IMR-90 (cell line): ENCODE data around the gene CSF2RB. TPM values are rescaled to one million over a fixed set of nuclear protein-coding genes. Genes with fewer than 3 reads are reported as not detected.

Experiments
- ATAC-seq: fragments of 200-7000 bp; cut with Tn5 transposase; 2 replicates; pipeline ENCODE4 v1.9.1; 2020; ENCODE audit warnings: low read depth, mild to moderate bottlenecking, moderate library complexity
- BruUV-seq: library from RNA; stranded (reverse); fragments of 400-500 nt; replicated peaks from 2 replicates; lab custom pipeline; 2021; lab: Mats Ljungman, UMichigan
- CTCF ChIA-PET: fragments of 300-600 bp; formaldehyde crosslinking; extraction: SDS; loops from one replicate; lab custom pipeline; 2021; ENCODE audit warnings: antibody characterized with exemption; lab: Yijun Ruan, JAX
- POLR2A ChIA-PET: fragments of 300-600 bp; sonication (Branson Sonifier 250); formaldehyde crosslinking; loops from one replicate; lab custom pipeline; 2022; ENCODE audit warnings: antibody characterized with exemption; ENCODE audit not compliant: unreplicated experiment; lab: Charles Lee
- DNase-seq: peaks from one replicate; pipeline ENCODE4 v3.0.0; 2013
- H2AFZ ChIP-seq: replicated peaks from 2 replicates; pipeline ENCODE3; 2013; ENCODE audit warnings: low read length, mild to moderate bottlenecking; ENCODE audit not compliant: poor library complexity
- H2AK5ac ChIP-seq: 2 replicates; pipeline ENCODE4 v1.6.1; 2013; ENCODE audit warnings: low read depth, low read length, inconsistent platforms
- H2AK9ac ChIP-seq: replicated peaks from 2 replicates; pipeline ENCODE3; 2013; ENCODE audit warnings: mild to moderate bottlenecking, low read depth, low read length, moderate library complexity; ENCODE audit not compliant: poor library complexity
- H2BK120ac ChIP-seq: 2 replicates; pipeline ENCODE4 v1.6.1; 2013; ENCODE audit warnings: low read depth, low read length, inconsistent platforms
- H2BK15ac ChIP-seq: 3 replicates; pipeline ENCODE4 v1.6.1; 2013; ENCODE audit warnings: low read depth, low read length, inconsistent platforms
- H2BK20ac ChIP-seq: 2 replicates; pipeline ENCODE4 v1.6.1; 2013; ENCODE audit warnings: low read depth, mild to moderate bottlenecking, inconsistent platforms, low read length, moderate library complexity
- H2BK5ac ChIP-seq: 2 replicates; pipeline ENCODE4 v1.6.1; 2013; ENCODE audit warnings: mild to moderate bottlenecking, low read depth, low read length, inconsistent platforms; ENCODE audit not compliant: poor library complexity, severe bottlenecking
- H3K14ac ChIP-seq: replicated peaks from 2 replicates; pipeline ENCODE4 v1.6.1; 2013; ENCODE audit warnings: low read depth, low read length, inconsistent platforms
- H3K18ac ChIP-seq: 2 replicates; pipeline ENCODE4 v1.6.1; 2013; ENCODE audit warnings: low read depth, low read length, control low read depth
- H3K23ac ChIP-seq: 2 replicates; pipeline ENCODE4 v1.6.1; 2013; ENCODE audit warnings: low read depth, low read length, inconsistent platforms
- H3K27ac ChIP-seq: 2 replicates; pipeline ENCODE4 v1.5.1; 2013; ENCODE audit warnings: mild to moderate bottlenecking, control low read depth, low read length; ENCODE audit not compliant: insufficient read depth
- H3K27me3 ChIP-seq: 2 replicates; pipeline ENCODE4 v1.6.1; 2013; ENCODE audit warnings: low read length; ENCODE audit not compliant: control insufficient read depth, insufficient read depth
- H3K36me3 ChIP-seq: 2 replicates; pipeline ENCODE4 v1.6.1; 2013; ENCODE audit warnings: low read length, mixed read lengths; ENCODE audit not compliant: control insufficient read depth, insufficient read depth
- H3K4ac ChIP-seq: 2 replicates; pipeline ENCODE4 v1.6.1; 2013; ENCODE audit warnings: low read depth, low read length, inconsistent platforms
- H3K4me1 ChIP-seq: 2 replicates; pipeline ENCODE4 v1.6.1; 2013; ENCODE audit warnings: low read length, mixed read lengths; ENCODE audit not compliant: control insufficient read depth, insufficient read depth
- H3K4me2 ChIP-seq: 2 replicates; pipeline ENCODE4 v1.6.1; 2013; ENCODE audit warnings: low read depth, mild to moderate bottlenecking, control low read depth, low read length, moderate library complexity
- H3K4me3 ChIP-seq: 2 replicates; pipeline ENCODE4 v1.5.1; 2013; ENCODE audit warnings: low read depth, mild to moderate bottlenecking, control low read depth, low read length, moderate library complexity; ENCODE audit not compliant: insufficient read depth
- H3K56ac ChIP-seq: 2 replicates; pipeline ENCODE4 v1.6.1; 2013; ENCODE audit warnings: low read length, inconsistent platforms; ENCODE audit not compliant: insufficient read depth; ENCODE audit errors: extremely low read depth
- H3K79me1 ChIP-seq, 2 experiments: 2 replicates each; pipeline ENCODE4 v1.6.1; 2013; ENCODE audit warnings: low read length in 2 of 2, inconsistent platforms in 1 of 2, low read depth in 1 of 2
- H3K9ac ChIP-seq: 2 replicates; pipeline ENCODE4 v1.6.1; 2013; ENCODE audit warnings: low read depth, low read length, control low read depth
- H3K9me1 ChIP-seq: 2 replicates; pipeline ENCODE4 v1.6.1; 2013; ENCODE audit warnings: low read length, inconsistent platforms; ENCODE audit not compliant: insufficient read depth
- H3K9me3 ChIP-seq: 2 replicates; pipeline ENCODE4 v1.6.1; 2013; ENCODE audit warnings: low read length; ENCODE audit not compliant: control insufficient read depth, insufficient read depth
- H4K20me1 ChIP-seq: 2 replicates; pipeline ENCODE4 v1.6.1; 2013; ENCODE audit warnings: low read length, inconsistent platforms; ENCODE audit not compliant: insufficient read depth
- H4K5ac ChIP-seq: 2 replicates; pipeline ENCODE4 v1.6.1; 2013; ENCODE audit warnings: mild to moderate bottlenecking, low read depth, low read length, control low read depth
- H4K8ac ChIP-seq, 2 experiments: 2 replicates each; pipeline ENCODE4 v1.6.1; 2013; ENCODE audit warnings: low read depth in 2 of 2, low read length in 2 of 2, control low read depth in 1 of 2, inconsistent platforms in 1 of 2
- H4K91ac ChIP-seq: 2 replicates; pipeline ENCODE4 v1.6.1; 2013; ENCODE audit warnings: low read depth, low read length, inconsistent platforms; ENCODE audit not compliant: insufficient read depth
- CEBPB ChIP-seq: IDR thresholded peaks from 2 replicates; pipeline ENCODE4 v1.6.1; 2012; ENCODE audit warnings: low read depth, low read length, improper control_type of control experiment
- CHD1 ChIP-seq: IDR thresholded peaks from 2 replicates; pipeline ENCODE4 v1.6.1; 2012; ENCODE audit warnings: low read depth, low read length, improper control_type of control experiment
- CTCF ChIP-seq: conservative IDR thresholded peaks from 2 replicates; pipeline ENCODE4 v1.5.1; 2012; ENCODE audit warnings: mild to moderate bottlenecking, low read depth, low read length, improper control_type of control experiment
- FOS ChIP-seq: fragments of 150-350 bp; IDR thresholded peaks from 2 replicates; pipeline ENCODE4 v1.6.1; 2016; ENCODE audit warnings: low read depth, low read length
- MAFK ChIP-seq: IDR thresholded peaks from 2 replicates; pipeline ENCODE4 v1.6.1; 2012; ENCODE audit warnings: low read depth, low read length, improper control_type of control experiment
- MAZ ChIP-seq: IDR thresholded peaks from 2 replicates; pipeline ENCODE4 v1.6.1; 2012; ENCODE audit warnings: low read depth, mild to moderate bottlenecking, low read length, improper control_type of control experiment, moderate library complexity, borderline replicate concordance
- MXI1 ChIP-seq: IDR thresholded peaks from 2 replicates; pipeline ENCODE4 v1.6.1; 2012; ENCODE audit warnings: low read depth, mild to moderate bottlenecking, low read length, moderate library complexity, borderline replicate concordance
- RAD21 ChIP-seq: IDR thresholded peaks from 2 replicates; pipeline ENCODE4 v1.6.1; 2012; ENCODE audit warnings: low read length, improper control_type of control experiment
- WGBS, 2 experiments: methylation state at CpG; one replicate each; pipeline versions ENCODE4 v1.1.5 to v1.1.7; 2013; ENCODE audit warnings: missing lambda C conversion rate in 2 of 2; ENCODE audit not compliant: insufficient read length in 1 of 2; ENCODE audit errors: extremely low coverage in 2 of 2; 5-methylcytosine and 5-hydroxymethylcytosine counted together
- dilution Hi-C: fragments of 300-500 bp; cut with HindIII; formaldehyde crosslinking; loops from one replicate; pipeline ENCODE4 v1.14.3; 2018; ENCODE audit warnings: low sequenced_read_pairs; ENCODE audit not compliant: unreplicated experiment
- in situ Hi-C: fragments of 300-500 bp; cut with MboI; formaldehyde crosslinking; loops from 3 replicates; pipeline ENCODE4 v1.14.3; 2019; ENCODE audit warnings: low sequenced_read_pairs, inconsistent platforms, mixed read lengths
- intact Hi-C: fragments of 100-400 bp; cut with micrococcal nuclease; formaldehyde crosslinking; loops from 2 replicates; pipeline ENCODE4 v1.10.0; 2022
- polyA plus RNA-seq, 3 experiments: library from polyadenylated mRNA; depleted of rRNA; stranded (reverse); fragments of >200 nt; gene quantifications; 2 replicates each; pipeline ENCODE4 v1.2.3, GENCODE V29; 2012; ENCODE audit warnings: low replicate concordance in 1 of 3
- total RNA-seq: library from RNA; depleted of rRNA; stranded (reverse); fragments of >200 nt; gene quantifications from 2 replicates; pipeline ENCODE4 v1.2.3, GENCODE V29; 2012

Gene CSF2RB
- total and polyA plus RNA-seq, 2 of the 4 experiments (the other 2 are of a cell fraction) = not detected

DNA sequence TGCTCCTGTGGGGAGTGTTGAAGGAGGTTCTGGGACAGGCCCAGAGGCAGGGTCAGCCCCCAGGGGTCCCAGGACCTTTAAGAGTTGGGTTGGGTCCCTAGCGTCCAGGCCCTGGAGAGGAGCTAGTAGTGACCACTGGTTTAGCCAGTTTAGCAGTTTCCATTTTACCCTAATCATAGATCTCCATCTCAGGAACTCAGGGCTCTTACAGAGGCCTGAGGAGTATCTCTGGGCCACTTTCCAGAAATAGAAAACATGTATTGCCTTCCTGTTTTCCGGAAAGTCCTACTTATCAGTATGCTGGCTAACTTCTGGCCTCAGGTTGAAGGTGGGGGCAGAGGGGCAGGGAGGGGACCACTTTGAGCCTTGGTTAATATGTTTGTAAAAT is 39.1 kb upstream of the CSF2RB start:
- Histone ChIP-seq H3K9me3 (no peaks in the 10 kb centered on the region), H3K56ac (no peak overlapping the region), H3K9ac (no peak overlapping the region), H3K79me1 (no peaks in the 10 kb centered on the region), H4K20me1 (no peaks in the 10 kb centered on the region; the same call in 1 of the 2 replicates), H2AK9ac (no peak overlapping the region), H2AFZ (no peak overlapping the region), H4K91ac (no peak overlapping the region), H4K5ac (no peak overlapping the region), H3K4me2 (no peak overlapping the region), H2BK20ac (no peak overlapping the region), H3K23ac (no peak overlapping the region), H2BK5ac (no peak overlapping the region), H3K27ac (no peak overlapping the region), H3K27me3 (peaks cover 26% of the 10 kb centered on the region), H3K36me3 (no peaks in the 10 kb centered on the region), H2BK15ac (no peak overlapping the region), H3K4ac (no peak overlapping the region), H3K18ac (no peak overlapping the region), H2BK120ac (no peak overlapping the region), H3K14ac (no peak overlapping the region), H3K4me1 (no peaks in the 10 kb centered on the region), H3K4me3 (no peak overlapping the region), H3K9me1 (no peaks in the 10 kb centered on the region), H2AK5ac (no peak overlapping the region), H4K8ac (no peak overlapping the region)
- WGBS, 2 experiments = 83% methylated on average over 1 of the region's 2 CpGs; no CpG with 5 or more reads in 1 of the 2 experiments
- ChIA-PET POLR2A (no interaction called here), CTCF (interaction anchor here (0.9 to 1.5 kb wide), 2 partner anchors 18 to 23 kb away, joined by 3 to 7 read pairs; no protein-coding TSS in a partner anchor)
- DNase-seq (no peak), ATAC-seq (no peak)
- in situ Hi-C loops (no loop called here), dilution Hi-C loops (no loop called here), intact Hi-C loops (no loop called here)
- TF ChIP-seq CEBPB (no peak), RAD21 (no peak), MAFK (no peak), MAZ (no peak), CHD1 (no peak), CTCF (no peak), MXI1 (no peak), FOS (no peak)
- BruUV-seq = no TSS peak
